ENCODE data around the gene CDK5. TPM values are rescaled to one million over a fixed set of nuclear protein-coding genes. Genes with fewer than 3 reads are reported as not detected.

The CDK5 gene
- total and polyA plus RNA-seq, 2 of the 13 experiments (the other 11 are each of a cell fraction or from before 2014, with no cell fraction given): 16.4 to 21.3 TPM

DNA sequence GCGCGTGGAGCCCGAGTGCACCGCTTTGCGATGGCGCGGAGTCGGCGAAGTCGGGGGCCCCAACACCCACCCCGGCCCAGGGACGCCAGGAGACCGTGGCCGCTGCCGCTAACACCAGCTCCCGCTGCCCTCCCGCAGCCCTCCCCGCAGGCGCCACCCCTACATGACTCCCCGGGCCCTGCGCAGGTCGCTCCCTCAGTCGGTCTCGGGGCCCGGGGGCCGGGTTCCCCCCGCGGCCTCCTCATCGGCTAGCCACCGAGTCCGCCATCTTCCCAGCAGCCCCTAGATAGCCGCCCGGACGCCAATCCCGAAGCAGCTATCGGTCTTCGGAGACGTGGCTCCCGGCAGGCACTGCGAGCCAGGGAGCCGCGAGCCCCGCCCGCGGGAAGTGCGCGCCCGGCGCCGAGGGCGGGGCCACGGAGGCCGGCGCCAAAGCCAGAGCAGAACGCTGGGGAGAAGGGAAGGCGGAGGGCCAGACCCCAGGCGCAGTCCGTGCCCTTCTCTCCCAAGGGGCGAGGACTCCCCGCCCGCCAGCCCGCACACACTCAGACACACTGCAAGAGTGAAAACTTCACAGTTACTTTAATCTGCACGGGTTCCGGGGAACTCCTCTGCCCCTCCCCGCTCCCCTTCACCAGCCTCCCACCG is 22.9 kb upstream of the CDK5 start, which contains the start of gene FASTK (continued):
- peak; percentile 60; the same call in 1 of the 2 replicates for TF ChIP-seq NCOA1 (CRISPR knock-in tag; IDR thresholded peaks at IDR 0.05)
- TF ChIP-seq RXRB (CRISPR knock-in tag; IDR thresholded peaks at IDR 0.05; ENCODE audit: borderline replicate concordance): no peak
- TF ChIP-seq TCF12 (IDR thresholded peaks at IDR 0.05): no peak
- no peak for TF ChIP-seq TCF12 (CRISPR knock-in tag; IDR thresholded peaks at IDR 0.05)
- TF ChIP-seq ZBTB38 (CRISPR knock-in tag; IDR thresholded peaks at IDR 0.05): no peak
- TF ChIP-seq ZNF350 (CRISPR knock-in tag; IDR thresholded peaks at IDR 0.05; ENCODE audit: borderline replicate concordance, low read depth): peak; percentile 62; the same call in 1 of the 2 replicates
- TF ChIP-seq, protein P1, sequence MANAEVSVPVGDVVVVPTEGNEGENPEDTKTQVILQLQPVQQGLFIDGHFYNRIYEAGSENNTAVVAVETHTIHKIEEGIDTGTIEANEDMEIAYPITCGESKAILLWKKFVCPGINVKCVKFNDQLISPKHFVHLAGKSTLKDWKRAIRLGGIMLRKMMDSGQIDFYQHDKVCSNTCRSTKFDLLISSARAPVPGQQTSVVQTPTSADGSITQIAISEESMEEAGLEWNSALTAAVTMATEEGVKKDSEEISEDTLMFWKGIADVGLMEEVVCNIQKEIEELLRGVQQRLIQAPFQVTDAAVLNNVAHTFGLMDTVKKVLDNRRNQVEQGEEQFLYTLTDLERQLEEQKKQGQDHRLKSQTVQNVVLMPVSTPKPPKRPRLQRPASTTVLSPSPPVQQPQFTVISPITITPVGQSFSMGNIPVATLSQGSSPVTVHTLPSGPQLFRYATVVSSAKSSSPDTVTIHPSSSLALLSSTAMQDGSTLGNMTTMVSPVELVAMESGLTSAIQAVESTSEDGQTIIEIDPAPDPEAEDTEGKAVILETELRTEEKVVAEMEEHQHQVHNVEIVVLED (CRISPR knock-in tag; IDR thresholded peaks at IDR 0.05; ENCODE audit: borderline replicate concordance): peak; percentile 92
- TF ChIP-seq DMAP1 (CRISPR knock-in tag; IDR thresholded peaks at IDR 0.05): peak; percentile 79; the same call in 1 of the 2 replicates
- 0 out of 2 replicates have a peak, but pooled peaks have one; percentile 27 for TF ChIP-seq JUND (CRISPR knock-in tag; IDR thresholded peaks at IDR 0.05)

DNA sequence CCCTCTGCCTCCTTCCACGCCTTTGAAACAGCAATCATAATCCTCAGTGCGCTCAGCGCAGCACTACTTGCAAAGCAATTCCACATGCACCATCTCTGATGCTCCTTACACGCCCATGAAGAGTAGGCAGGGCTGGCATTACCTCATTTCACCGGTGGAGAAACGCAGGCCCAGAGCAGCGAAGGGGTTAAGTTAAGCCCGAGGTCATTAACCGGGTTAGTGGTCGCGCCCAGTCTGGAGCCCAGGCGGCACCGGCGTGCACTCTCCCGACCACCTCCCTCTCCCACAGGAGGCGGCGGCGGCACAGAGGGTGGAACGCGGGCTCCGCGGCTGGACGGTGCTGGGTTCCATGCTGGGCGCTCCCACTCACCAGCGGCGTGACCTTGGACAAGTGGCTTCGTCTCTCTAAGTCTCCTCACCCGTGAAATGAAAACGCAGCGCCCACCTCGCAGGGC is 22.4 kb upstream of the CDK5 start:
- intact Hi-C loops (cut with micrococcal nuclease; ENCODE audit: unreplicated experiment) (loop anchor here (1.0 to 10.0 kb wide), 2 partner anchors 18 to 165 kb away; partner anchors contain the start of gene SMARCD3), in situ Hi-C loops (cut with HindIII; ENCODE audit: extremely low pct_ligation_motif_present, low pct_unique_long_range_greater_than_20kb) (no loop called here)
- ATAC-seq (peak; percentile 5), FAIRE-seq (no peak), DNase-seq (ENCODE audit: low spot score) (no peak)
- peak overlapping the region; percentile 85 to 96 (median 88) for H3K4me3 ChIP-seq (replicated peaks in 1 of 3; ENCODE audit: insufficient read depth in 1 of 3, low read depth in 2 of 3, low read length in 3 of 3)
- H3K79me2 ChIP-seq (ENCODE audit: insufficient read depth, low read length): peaks cover 33% of the 10 kb centered on the region
- ChIA-PET CTCF (ENCODE audit: low intra/inter-chr PET ratio, low total read pairs) (interaction anchor here (1.1 kb wide), 1 partner anchor 52 kb away, joined by 3 read pairs; no protein-coding TSS in a partner anchor), POLR2A (interaction anchor here (1.0 to 5.4 kb wide), 9 partner anchors 9 to 152 kb away, joined by 3 to 144 read pairs (median 7); partner anchors contain the start of genes ABCB8, ABCF2, CHPF2 and SLC4A2)
- H3K9ac ChIP-seq (ENCODE audit: insufficient read depth, low read depth, low read length): peak overlapping the region; percentile 100
- 0% methylated on average over 12 of the region's 31 CpGs for WGBS (ENCODE audit: low lambda C conversion rate)
- TSS peak; percentile 76 for BruUV-seq (replicated peaks)
- H3K27ac ChIP-seq (ENCODE audit: extremely low read length, insufficient read depth, low read length): peak overlapping the region; percentile 85
- H4K20me1 ChIP-seq (ENCODE audit: insufficient read depth, low read length): no peaks in the 10 kb centered on the region
- no peaks in the 10 kb centered on the region; a peak in 1 of 5 replicates for H3K27me3 ChIP-seq (ENCODE audit: control insufficient read depth in 1 of 2, insufficient read depth in 2 of 2, low read length in 2 of 2)
- peaks cover 40% of the 10 kb centered on the region for H3K4me1 ChIP-seq (ENCODE audit: insufficient read depth, low read length)
- peaks cover 5 to 12% of the 10 kb centered on the region in 2 experiments; a peak in 3 of 5 replicates for H3K36me3 ChIP-seq (replicated peaks in 1 of 2; ENCODE audit: control insufficient read depth in 1 of 2, insufficient read depth in 2 of 2, low read length in 2 of 2)
- H2AFZ ChIP-seq (ENCODE audit: low read length): no peak overlapping the region
- H3K9me3 ChIP-seq (ENCODE audit: low read length): no peaks in the 10 kb centered on the region
- H3K4me2 ChIP-seq (ENCODE audit: low read depth, low read length): peak overlapping the region; percentile 99
- TF ChIP-seq ZNF839 (CRISPR knock-in tag; IDR thresholded peaks at IDR 0.05; ENCODE audit: borderline replicate concordance): 0 out of 2 replicates have a peak, but pooled peaks have one; percentile 44
- TF ChIP-seq, protein P2, sequence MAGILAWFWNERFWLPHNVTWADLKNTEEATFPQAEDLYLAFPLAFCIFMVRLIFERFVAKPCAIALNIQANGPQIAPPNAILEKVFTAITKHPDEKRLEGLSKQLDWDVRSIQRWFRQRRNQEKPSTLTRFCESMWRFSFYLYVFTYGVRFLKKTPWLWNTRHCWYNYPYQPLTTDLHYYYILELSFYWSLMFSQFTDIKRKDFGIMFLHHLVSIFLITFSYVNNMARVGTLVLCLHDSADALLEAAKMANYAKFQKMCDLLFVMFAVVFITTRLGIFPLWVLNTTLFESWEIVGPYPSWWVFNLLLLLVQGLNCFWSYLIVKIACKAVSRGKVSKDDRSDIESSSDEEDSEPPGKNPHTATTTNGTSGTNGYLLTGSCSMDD (CRISPR knock-in tag; IDR thresholded peaks at IDR 0.05): no peak
- TF ChIP-seq CHD2 (IDR thresholded peaks at IDR 0.05; ENCODE audit: low read depth, low read length): no peak
- TF ChIP-seq ZNF674 (CRISPR knock-in tag; IDR thresholded peaks at IDR 0.05; ENCODE audit: low read depth): no peak
- TF ChIP-seq MEIS2 (CRISPR knock-in tag; IDR thresholded peaks at IDR 0.05): 0 out of 2 replicates have a peak, but pooled peaks have one; percentile 22
- peak in 1 of 2 experiments; percentile 66; a peak in 1 of 4 replicates for TF ChIP-seq POLR2A (IDR thresholded peaks at IDR 0.05; ENCODE audit: insufficient read depth in 1 of 2, low read depth in 2 of 2, low read length in 2 of 2)
- TF ChIP-seq ZNF552 (CRISPR knock-in tag; IDR thresholded peaks at IDR 0.05; ENCODE audit: borderline replicate concordance): 0 out of 2 replicates have a peak, but pooled peaks have one; percentile 54
- TF ChIP-seq PHF8 (CRISPR knock-in tag; IDR thresholded peaks at IDR 0.05): no peak
- peak; percentile 27 for TF ChIP-seq ZNF781 (CRISPR knock-in tag; IDR thresholded peaks at IDR 0.05; ENCODE audit: borderline replicate concordance, not compliant biosample characterization)
- no peak for TF ChIP-seq SAFB2 (CRISPR knock-in tag; IDR thresholded peaks at IDR 0.05; ENCODE audit: borderline replicate concordance, low read depth)
- TF ChIP-seq ZKSCAN5 (CRISPR knock-in tag; IDR thresholded peaks at IDR 0.05): no peak
- peak; percentile 23; the same call in 1 of the 2 replicates for TF ChIP-seq ZNF3 (CRISPR knock-in tag; IDR thresholded peaks at IDR 0.05)

All from HepG2 (cell line).